HCT116 (cell line): ENCODE data around the gene TIAM2.

Source experiments
- EZH2 ChIP-seq: fragments of 200-600 bp; sonication (generic); IDR thresholded peaks from 2 replicates; pipeline ENCODE4 v1.6.1; 2017; ENCODE audit warnings: antibody characterized with exemption, mixed run types
- FOSL1 ChIP-seq: IDR thresholded peaks from 2 replicates; pipeline ENCODE4 v1.6.1; 2012; ENCODE audit warnings: low read depth
- POLR2A ChIP-seq: IDR thresholded peaks from 2 replicates; pipeline ENCODE4 v1.7.0; 2011; ENCODE audit warnings: borderline replicate concordance; ENCODE audit not compliant: insufficient read depth, insufficient read length; ENCODE audit errors: extremely low read depth
- SRF ChIP-seq: IDR thresholded peaks from 2 replicates; pipeline ENCODE4 v1.6.1; 2012; ENCODE audit warnings: low read depth
- YY1 ChIP-seq: IDR thresholded peaks from 2 replicates; pipeline ENCODE4 v1.6.1; 2011; ENCODE audit warnings: low read length, low read depth, moderate library complexity, mild to moderate bottlenecking; ENCODE audit not compliant: insufficient replicate concordance; ENCODE audit errors: extremely low read depth
- TF ChIP-seq, protein P1 (sequence below): IDR thresholded peaks from 2 replicates; pipeline ENCODE4 v1.6.1; 2012; ENCODE audit warnings: low read depth
- TF ChIP-seq, protein P2 (sequence below), 3 experiments: fragments of 200-600 bp in 1 of 3; sonication (generic) in 1 of 3; IDR thresholded peaks in 2 of 3; conservative IDR thresholded peaks in 1 of 3; 2 replicates each; pipeline ENCODE4 v1.5.1; 2012 to 2017; ENCODE audit warnings: low read depth in 2 of 3, low read length in 2 of 3, antibody characterized with exemption in 1 of 3, borderline replicate concordance in 1 of 3, control low read depth in 1 of 3, mild to moderate bottlenecking in 1 of 3, mixed read lengths in 1 of 3, mixed run types in 1 of 3, moderate library complexity in 1 of 3; ENCODE audit not compliant: insufficient read depth in 1 of 3
- TF ChIP-seq, protein P3 (sequence below): IDR thresholded peaks from 2 replicates; pipeline ENCODE4 v1.6.1; 2012

DNA sequence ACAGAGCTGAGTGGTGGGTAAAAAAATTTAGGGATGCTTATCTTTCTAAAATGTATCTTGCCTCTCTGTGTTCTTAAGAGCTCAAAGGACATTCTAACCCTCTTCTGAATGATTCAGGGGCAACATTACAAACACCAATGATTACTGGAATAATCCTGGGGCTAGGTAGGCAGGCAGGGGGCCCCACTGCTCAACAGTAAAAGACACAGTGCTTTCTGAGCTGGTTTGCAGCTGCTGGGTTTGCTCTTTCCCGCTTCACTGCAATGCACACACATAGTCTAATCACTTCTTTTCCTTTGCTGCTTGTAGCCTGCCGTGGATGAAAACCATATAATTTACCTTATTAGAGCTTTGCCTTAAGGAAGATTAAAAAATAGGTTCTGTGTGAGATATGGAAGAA, 292.6 kb downstream of the TIAM2 start:
- TF ChIP-seq, protein P1, sequence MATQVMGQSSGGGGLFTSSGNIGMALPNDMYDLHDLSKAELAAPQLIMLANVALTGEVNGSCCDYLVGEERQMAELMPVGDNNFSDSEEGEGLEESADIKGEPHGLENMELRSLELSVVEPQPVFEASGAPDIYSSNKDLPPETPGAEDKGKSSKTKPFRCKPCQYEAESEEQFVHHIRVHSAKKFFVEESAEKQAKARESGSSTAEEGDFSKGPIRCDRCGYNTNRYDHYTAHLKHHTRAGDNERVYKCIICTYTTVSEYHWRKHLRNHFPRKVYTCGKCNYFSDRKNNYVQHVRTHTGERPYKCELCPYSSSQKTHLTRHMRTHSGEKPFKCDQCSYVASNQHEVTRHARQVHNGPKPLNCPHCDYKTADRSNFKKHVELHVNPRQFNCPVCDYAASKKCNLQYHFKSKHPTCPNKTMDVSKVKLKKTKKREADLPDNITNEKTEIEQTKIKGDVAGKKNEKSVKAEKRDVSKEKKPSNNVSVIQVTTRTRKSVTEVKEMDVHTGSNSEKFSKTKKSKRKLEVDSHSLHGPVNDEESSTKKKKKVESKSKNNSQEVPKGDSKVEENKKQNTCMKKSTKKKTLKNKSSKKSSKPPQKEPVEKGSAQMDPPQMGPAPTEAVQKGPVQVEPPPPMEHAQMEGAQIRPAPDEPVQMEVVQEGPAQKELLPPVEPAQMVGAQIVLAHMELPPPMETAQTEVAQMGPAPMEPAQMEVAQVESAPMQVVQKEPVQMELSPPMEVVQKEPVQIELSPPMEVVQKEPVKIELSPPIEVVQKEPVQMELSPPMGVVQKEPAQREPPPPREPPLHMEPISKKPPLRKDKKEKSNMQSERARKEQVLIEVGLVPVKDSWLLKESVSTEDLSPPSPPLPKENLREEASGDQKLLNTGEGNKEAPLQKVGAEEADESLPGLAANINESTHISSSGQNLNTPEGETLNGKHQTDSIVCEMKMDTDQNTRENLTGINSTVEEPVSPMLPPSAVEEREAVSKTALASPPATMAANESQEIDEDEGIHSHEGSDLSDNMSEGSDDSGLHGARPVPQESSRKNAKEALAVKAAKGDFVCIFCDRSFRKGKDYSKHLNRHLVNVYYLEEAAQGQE = no peak
- TF ChIP-seq, protein P2, sequence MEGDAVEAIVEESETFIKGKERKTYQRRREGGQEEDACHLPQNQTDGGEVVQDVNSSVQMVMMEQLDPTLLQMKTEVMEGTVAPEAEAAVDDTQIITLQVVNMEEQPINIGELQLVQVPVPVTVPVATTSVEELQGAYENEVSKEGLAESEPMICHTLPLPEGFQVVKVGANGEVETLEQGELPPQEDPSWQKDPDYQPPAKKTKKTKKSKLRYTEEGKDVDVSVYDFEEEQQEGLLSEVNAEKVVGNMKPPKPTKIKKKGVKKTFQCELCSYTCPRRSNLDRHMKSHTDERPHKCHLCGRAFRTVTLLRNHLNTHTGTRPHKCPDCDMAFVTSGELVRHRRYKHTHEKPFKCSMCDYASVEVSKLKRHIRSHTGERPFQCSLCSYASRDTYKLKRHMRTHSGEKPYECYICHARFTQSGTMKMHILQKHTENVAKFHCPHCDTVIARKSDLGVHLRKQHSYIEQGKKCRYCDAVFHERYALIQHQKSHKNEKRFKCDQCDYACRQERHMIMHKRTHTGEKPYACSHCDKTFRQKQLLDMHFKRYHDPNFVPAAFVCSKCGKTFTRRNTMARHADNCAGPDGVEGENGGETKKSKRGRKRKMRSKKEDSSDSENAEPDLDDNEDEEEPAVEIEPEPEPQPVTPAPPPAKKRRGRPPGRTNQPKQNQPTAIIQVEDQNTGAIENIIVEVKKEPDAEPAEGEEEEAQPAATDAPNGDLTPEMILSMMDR (IDR thresholded peaks at IDR 0.05 in 2 of 3, conservative IDR thresholded peaks at IDR 0.05 in 1 of 3; ENCODE audit: borderline replicate concordance in 1 of 3, insufficient read depth in 1 of 3, low read depth in 2 of 3, low read length in 2 of 3) = no peak
- no peak for TF ChIP-seq SRF
- TF ChIP-seq POLR2A = no peak
- TF ChIP-seq EZH2 = no peak
- no peak for TF ChIP-seq YY1
- no peak for TF ChIP-seq FOSL1
- TF ChIP-seq, protein P3, sequence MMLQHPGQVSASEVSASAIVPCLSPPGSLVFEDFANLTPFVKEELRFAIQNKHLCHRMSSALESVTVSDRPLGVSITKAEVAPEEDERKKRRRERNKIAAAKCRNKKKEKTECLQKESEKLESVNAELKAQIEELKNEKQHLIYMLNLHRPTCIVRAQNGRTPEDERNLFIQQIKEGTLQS = no peak
